Measurements from ENCODE around the gene KIAA1671. TPM values are rescaled to one million over a fixed set of nuclear protein-coding genes. Genes with fewer than 3 reads are reported as not detected.
A peak's percentile ranks its signal among the peaks of the same experiment; 100 is the strongest.
"Not testable (repeated sequence)": the region's sequence is repeated elsewhere in the genome, so short reads cannot be mapped to it uniquely, and the experiment has no call there.

Gene KIAA1671
- total RNA-seq, 1 experiment from 2014 or later, result 12.8 TPM

DNA sequence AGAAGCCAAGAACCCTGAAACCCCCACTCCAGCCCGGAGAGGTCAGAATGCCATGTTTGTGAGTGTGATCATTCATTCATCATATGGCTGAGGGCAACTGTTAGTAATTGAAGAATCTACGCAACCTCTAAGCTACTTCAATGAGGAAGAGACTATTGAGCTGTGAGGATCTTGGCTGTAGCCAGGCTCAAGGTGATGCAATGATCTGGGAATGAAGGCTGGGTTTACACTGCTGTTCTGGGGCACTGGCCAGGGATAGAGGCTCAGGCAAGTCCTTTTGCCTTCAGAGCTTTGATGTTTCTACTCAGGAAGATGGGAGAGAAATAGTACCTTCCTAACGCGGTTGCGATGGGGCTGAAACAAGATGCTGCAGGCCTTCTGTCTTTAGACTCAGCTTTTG lies 279.8 kb downstream of the KIAA1671 start:
- ChIA-PET POLR2A (ENCODE audit: low non-redundant PET) (interaction anchor here (0.6 kb wide), 1 partner anchor 221 kb away, joined by 4 read pairs; no protein-coding TSS in a partner anchor), CTCF (no interaction called here)
- no peaks in the 10 kb centered on the region for H3K9me3 ChIP-seq (ENCODE audit: low read depth, low read length, poor library complexity, severe bottlenecking)
- no peak overlapping the region for H3K4me3 ChIP-seq (ENCODE audit: low read depth, low read length, poor library complexity, severe bottlenecking)
- DNase-seq (ENCODE audit: low spot score), result no peak
- TF ChIP-seq, protein P1, sequence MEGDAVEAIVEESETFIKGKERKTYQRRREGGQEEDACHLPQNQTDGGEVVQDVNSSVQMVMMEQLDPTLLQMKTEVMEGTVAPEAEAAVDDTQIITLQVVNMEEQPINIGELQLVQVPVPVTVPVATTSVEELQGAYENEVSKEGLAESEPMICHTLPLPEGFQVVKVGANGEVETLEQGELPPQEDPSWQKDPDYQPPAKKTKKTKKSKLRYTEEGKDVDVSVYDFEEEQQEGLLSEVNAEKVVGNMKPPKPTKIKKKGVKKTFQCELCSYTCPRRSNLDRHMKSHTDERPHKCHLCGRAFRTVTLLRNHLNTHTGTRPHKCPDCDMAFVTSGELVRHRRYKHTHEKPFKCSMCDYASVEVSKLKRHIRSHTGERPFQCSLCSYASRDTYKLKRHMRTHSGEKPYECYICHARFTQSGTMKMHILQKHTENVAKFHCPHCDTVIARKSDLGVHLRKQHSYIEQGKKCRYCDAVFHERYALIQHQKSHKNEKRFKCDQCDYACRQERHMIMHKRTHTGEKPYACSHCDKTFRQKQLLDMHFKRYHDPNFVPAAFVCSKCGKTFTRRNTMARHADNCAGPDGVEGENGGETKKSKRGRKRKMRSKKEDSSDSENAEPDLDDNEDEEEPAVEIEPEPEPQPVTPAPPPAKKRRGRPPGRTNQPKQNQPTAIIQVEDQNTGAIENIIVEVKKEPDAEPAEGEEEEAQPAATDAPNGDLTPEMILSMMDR (conservative IDR thresholded peaks at IDR 0.05; ENCODE audit: low read depth, low read length), result no peak
- TF ChIP-seq EZH2 (IDR thresholded peaks at IDR 0.05; ENCODE audit: borderline replicate concordance, low read depth, low read length, poor library complexity, severe bottlenecking), result no peak
- no peaks in the 10 kb centered on the region for H3K36me3 ChIP-seq (ENCODE audit: insufficient read depth, low read length, poor library complexity, severe bottlenecking)
- intact Hi-C loops (cut with micrococcal nuclease; ENCODE audit: unreplicated experiment), result loop anchor here (10.0 kb wide), 1 partner anchor 542 kb away; no protein-coding TSS in a partner anchor
- BruUV-seq (replicated peaks), result no TSS peak
- no peaks in the 10 kb centered on the region for H3K4me1 ChIP-seq (ENCODE audit: insufficient read depth, low read length, poor library complexity, severe bottlenecking)
- H3K27ac ChIP-seq (ENCODE audit: low read depth, low read length, poor library complexity, severe bottlenecking), result no peak overlapping the region
- no peaks in the 10 kb centered on the region for H3K27me3 ChIP-seq (replicated peaks; ENCODE audit: insufficient read depth, low read depth, low read length, poor library complexity)

DNA sequence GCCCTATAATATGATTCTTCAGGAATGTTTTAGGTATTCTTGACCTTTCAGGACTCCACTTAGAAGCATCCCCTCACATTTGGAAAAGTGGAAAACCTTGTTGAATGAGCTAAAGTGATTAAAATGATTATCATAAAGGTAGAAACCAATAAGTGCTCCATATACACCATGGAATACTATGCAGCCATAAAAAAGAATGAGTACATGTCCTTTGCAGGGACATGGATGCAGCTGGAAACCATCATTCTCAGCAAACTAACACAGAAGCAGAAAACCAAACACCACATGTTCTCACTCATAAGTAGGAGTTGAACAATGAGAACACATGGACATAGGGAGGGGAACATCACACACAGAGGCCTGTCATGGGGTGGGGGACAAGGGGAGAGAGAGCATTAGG lies 281.2 kb downstream of the KIAA1671 start:
- CTCF ChIA-PET; H3K4me1 ChIP-seq (ENCODE audit: insufficient read depth, low read length, poor library complexity, severe bottlenecking); BruUV-seq (replicated peaks); POLR2A ChIA-PET (ENCODE audit: low non-redundant PET); H3K36me3 ChIP-seq (ENCODE audit: insufficient read depth, low read length, poor library complexity, severe bottlenecking); H3K9me3 ChIP-seq (ENCODE audit: low read depth, low read length, poor library complexity, severe bottlenecking); H3K27ac ChIP-seq (ENCODE audit: low read depth, low read length, poor library complexity, severe bottlenecking); H3K4me3 ChIP-seq (ENCODE audit: low read depth, low read length, poor library complexity, severe bottlenecking); DNase-seq (ENCODE audit: low spot score); H3K27me3 ChIP-seq (replicated peaks; ENCODE audit: insufficient read depth, low read depth, low read length, poor library complexity): not testable (repeated sequence)
- intact Hi-C loops (cut with micrococcal nuclease; ENCODE audit: unreplicated experiment), result loop anchor here (10.0 kb wide), 1 partner anchor 541 kb away; no protein-coding TSS in a partner anchor

DNA sequence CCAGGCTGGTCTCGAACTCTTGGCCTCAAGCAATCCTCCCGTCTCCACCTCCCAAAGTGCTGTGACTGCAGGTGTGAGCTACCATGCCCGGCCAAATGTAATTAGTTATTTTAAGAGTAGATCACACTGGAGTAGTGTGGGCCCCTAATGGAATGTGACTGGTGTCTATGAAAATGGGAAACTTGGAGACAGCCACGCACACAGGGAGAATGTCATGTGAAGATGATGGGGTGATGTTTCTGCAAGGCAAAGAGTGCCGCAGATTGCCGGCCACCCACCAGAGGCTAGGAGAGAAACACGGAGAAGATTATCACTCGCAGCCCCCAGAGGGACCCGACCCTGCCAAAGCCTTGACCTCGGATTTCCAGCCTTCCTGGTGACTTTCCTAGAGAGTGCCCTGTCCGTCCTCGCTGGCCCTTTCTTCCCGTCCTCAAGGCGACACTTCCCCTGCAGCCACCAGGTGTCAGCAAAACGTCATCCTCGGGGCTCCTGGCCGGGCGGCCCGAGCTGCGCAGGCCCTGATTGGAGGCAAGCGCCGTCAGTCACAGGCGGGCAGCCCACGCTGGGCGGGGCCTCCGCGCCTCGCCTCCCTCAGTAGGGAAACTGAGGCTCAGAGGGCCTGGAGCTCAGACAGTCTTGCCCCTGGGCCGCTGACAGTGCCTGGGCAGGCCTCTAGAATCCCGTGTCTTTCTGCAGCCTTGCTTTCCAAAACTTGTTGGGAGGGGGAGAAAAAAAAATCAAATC lies 283.2 kb downstream of the KIAA1671 start:
- no TSS peak for BruUV-seq (replicated peaks)
- ChIA-PET CTCF (interaction anchor here (0.6 to 1.0 kb wide), 2 partner anchors 98 to 503 kb away, joined by 3 to 4 read pairs; no protein-coding TSS in a partner anchor), POLR2A (ENCODE audit: low non-redundant PET) (no interaction called here)
- DNase-seq (ENCODE audit: low spot score), result peak; percentile 84
- no peaks in the 10 kb centered on the region for H3K9me3 ChIP-seq (ENCODE audit: low read depth, low read length, poor library complexity, severe bottlenecking)
- TF ChIP-seq EZH2 (IDR thresholded peaks at IDR 0.05; ENCODE audit: borderline replicate concordance, low read depth, low read length, poor library complexity, severe bottlenecking), result no peak
- TF ChIP-seq, protein P1 (conservative IDR thresholded peaks at IDR 0.05; ENCODE audit: low read depth, low read length), result peak; percentile 88
- H3K36me3 ChIP-seq (ENCODE audit: insufficient read depth, low read length, poor library complexity, severe bottlenecking), result no peaks in the 10 kb centered on the region
- no peaks in the 10 kb centered on the region for H3K4me1 ChIP-seq (ENCODE audit: insufficient read depth, low read length, poor library complexity, severe bottlenecking)
- no peak overlapping the region for H3K27ac ChIP-seq (ENCODE audit: low read depth, low read length, poor library complexity, severe bottlenecking)
- no peak overlapping the region for H3K4me3 ChIP-seq (ENCODE audit: low read depth, low read length, poor library complexity, severe bottlenecking)
- H3K27me3 ChIP-seq (replicated peaks; ENCODE audit: insufficient read depth, low read depth, low read length, poor library complexity), result no peaks in the 10 kb centered on the region
- intact Hi-C loops (cut with micrococcal nuclease; ENCODE audit: unreplicated experiment), result loop anchor here (5.0 to 10.0 kb wide), 2 partner anchors 97 to 539 kb away; no protein-coding TSS in a partner anchor

All from A673 (cell line).